Ishikawa (cell line): Measurements from ENCODE around the gene ACP6.

Experiments
- CEBPB ChIP-seq: IDR thresholded peaks from 2 replicates; pipeline ENCODE4 v1.6.1; 2012
- CREB1 ChIP-seq: IDR thresholded peaks from 2 replicates; pipeline ENCODE4 v1.6.1; 2012; ENCODE audit warnings: low read depth
- EGR1 ChIP-seq: IDR thresholded peaks from 2 replicates; pipeline ENCODE4 v1.6.1; 2012
- EP300 ChIP-seq: IDR thresholded peaks from 2 replicates; pipeline ENCODE4 v1.6.1; 2012; ENCODE audit warnings: borderline replicate concordance
- FOXM1 ChIP-seq: IDR thresholded peaks from 2 replicates; pipeline ENCODE4 v1.6.1; 2012; ENCODE audit warnings: low read depth, borderline replicate concordance
- NFIC ChIP-seq: IDR thresholded peaks from 2 replicates; pipeline ENCODE4 v1.6.1; 2012
- RAD21 ChIP-seq: IDR thresholded peaks from 2 replicates; pipeline ENCODE4 v1.6.1; 2012; ENCODE audit warnings: low read depth
- TAF1 ChIP-seq: IDR thresholded peaks from 2 replicates; pipeline ENCODE4 v1.6.1; 2012; ENCODE audit warnings: low read depth, mild to moderate bottlenecking
- TCF12 ChIP-seq: IDR thresholded peaks from 2 replicates; pipeline ENCODE4 v1.6.1; 2012; ENCODE audit warnings: low read depth
- TEAD4 ChIP-seq: IDR thresholded peaks from 2 replicates; pipeline ENCODE4 v1.6.1; 2012
- YY1 ChIP-seq: IDR thresholded peaks from 2 replicates; pipeline ENCODE4 v1.6.1; 2012; ENCODE audit warnings: low read depth
- ZBTB7A ChIP-seq: IDR thresholded peaks from 2 replicates; pipeline ENCODE4 v1.6.1; 2012; ENCODE audit warnings: low read depth
- TF ChIP-seq, protein P1 (sequence below): IDR thresholded peaks from 2 replicates; pipeline ENCODE4 v1.6.1; 2012
- TF ChIP-seq, protein P2 (sequence below): IDR thresholded peaks from 2 replicates; pipeline ENCODE4 v1.6.1; 2012
- TF ChIP-seq, protein P3 (sequence below): IDR thresholded peaks from 2 replicates; pipeline ENCODE4 v1.6.1; 2012; ENCODE audit warnings: low read depth, mild to moderate bottlenecking

ACP6 gene

DNA sequence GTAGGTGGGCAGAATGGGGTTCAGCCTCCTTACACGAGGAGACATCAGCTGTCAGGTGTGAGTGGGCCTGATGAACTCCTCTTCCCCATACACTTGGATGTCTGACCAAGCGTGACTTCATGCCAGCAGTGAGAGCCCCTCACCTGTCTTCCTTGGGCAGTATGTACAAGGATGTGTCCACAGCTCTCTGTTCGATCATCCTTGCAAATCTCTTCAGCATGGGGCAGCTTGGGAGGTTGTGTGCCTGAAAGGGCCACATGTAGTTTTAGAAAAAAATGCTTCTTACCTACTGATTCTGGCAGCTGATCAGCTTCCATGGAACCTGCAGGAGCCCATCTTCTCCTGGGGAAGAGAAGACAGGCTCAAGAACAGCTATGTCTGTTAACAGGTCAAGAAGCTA lies 18.0 kb downstream of the ACP6 start:
- TF ChIP-seq TEAD4 (no peak), TAF1 (no peak), NFIC (no peak), ZBTB7A (no peak), TCF12 (no peak), CEBPB (no peak), EP300 (no peak)
- TF ChIP-seq, protein P1, sequence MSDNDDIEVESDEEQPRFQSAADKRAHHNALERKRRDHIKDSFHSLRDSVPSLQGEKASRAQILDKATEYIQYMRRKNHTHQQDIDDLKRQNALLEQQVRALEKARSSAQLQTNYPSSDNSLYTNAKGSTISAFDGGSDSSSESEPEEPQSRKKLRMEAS: peak; percentile 43; the same call in 1 of the 2 replicates
- TF ChIP-seq, protein P2, sequence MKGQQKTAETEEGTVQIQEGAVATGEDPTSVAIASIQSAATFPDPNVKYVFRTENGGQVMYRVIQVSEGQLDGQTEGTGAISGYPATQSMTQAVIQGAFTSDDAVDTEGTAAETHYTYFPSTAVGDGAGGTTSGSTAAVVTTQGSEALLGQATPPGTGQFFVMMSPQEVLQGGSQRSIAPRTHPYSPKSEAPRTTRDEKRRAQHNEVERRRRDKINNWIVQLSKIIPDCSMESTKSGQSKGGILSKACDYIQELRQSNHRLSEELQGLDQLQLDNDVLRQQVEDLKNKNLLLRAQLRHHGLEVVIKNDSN: no peak

DNA sequence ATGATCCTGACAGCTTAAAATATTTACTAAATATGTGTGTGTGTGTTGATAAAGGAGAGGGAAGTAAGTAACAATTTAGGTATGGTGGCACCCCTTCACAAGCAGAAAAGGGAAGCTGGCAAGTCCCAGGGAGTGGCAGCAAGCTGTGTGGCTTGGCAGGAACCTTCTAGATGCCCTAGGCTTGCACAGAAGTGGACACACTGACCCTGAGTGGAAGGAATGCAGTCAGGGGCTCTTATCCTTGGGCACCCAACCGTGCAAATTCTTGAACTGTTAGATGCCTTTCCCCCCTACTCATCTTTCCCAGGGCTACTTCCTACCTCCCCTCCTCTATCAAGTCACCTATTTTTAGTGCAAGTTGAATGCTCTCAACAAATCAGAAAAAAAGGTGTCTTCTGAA lies 18.9 kb downstream of the ACP6 start:
- peak; percentile 94 for TF ChIP-seq TEAD4
- TF ChIP-seq NFIC: peak; percentile 38; the same call in 1 of the 2 replicates
- TF ChIP-seq TAF1: no peak
- TF ChIP-seq YY1: no peak
- TF ChIP-seq TCF12: peak; percentile 58
- TF ChIP-seq CREB1: no peak
- TF ChIP-seq, protein P3, sequence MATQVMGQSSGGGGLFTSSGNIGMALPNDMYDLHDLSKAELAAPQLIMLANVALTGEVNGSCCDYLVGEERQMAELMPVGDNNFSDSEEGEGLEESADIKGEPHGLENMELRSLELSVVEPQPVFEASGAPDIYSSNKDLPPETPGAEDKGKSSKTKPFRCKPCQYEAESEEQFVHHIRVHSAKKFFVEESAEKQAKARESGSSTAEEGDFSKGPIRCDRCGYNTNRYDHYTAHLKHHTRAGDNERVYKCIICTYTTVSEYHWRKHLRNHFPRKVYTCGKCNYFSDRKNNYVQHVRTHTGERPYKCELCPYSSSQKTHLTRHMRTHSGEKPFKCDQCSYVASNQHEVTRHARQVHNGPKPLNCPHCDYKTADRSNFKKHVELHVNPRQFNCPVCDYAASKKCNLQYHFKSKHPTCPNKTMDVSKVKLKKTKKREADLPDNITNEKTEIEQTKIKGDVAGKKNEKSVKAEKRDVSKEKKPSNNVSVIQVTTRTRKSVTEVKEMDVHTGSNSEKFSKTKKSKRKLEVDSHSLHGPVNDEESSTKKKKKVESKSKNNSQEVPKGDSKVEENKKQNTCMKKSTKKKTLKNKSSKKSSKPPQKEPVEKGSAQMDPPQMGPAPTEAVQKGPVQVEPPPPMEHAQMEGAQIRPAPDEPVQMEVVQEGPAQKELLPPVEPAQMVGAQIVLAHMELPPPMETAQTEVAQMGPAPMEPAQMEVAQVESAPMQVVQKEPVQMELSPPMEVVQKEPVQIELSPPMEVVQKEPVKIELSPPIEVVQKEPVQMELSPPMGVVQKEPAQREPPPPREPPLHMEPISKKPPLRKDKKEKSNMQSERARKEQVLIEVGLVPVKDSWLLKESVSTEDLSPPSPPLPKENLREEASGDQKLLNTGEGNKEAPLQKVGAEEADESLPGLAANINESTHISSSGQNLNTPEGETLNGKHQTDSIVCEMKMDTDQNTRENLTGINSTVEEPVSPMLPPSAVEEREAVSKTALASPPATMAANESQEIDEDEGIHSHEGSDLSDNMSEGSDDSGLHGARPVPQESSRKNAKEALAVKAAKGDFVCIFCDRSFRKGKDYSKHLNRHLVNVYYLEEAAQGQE: no peak
- TF ChIP-seq EP300: peak; percentile 81
- TF ChIP-seq, protein P1: no peak
- peak; percentile 13; the same call in 1 of the 2 replicates for TF ChIP-seq RAD21
- TF ChIP-seq EGR1: no peak
- TF ChIP-seq ZBTB7A: no peak
- TF ChIP-seq, protein P2: no peak
- peak; percentile 19; the same call in 1 of the 2 replicates for TF ChIP-seq FOXM1
- TF ChIP-seq CEBPB: no peak

DNA sequence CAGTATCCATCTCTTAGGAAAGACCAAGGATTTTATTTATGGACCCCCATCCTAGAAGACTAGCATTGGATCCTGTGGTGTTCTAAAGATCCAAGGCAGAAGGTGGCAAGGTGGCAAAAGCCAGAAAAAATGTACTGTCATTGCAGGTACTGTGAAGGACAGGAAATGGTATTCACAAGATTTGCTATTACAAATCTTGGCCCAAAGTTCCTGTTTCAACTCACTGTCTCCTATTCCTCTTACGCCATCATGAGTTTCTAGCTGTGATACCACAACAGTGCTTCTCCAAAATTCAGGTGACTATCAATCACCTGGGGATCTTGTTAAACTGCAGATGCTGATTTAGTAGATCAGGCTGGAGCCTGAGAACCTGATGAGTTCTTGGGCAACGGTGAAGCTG lies 21.4 kb downstream of the ACP6 start:
- TF ChIP-seq CREB1: no peak
- TF ChIP-seq NFIC: no peak
- no peak for TF ChIP-seq YY1
- TF ChIP-seq, protein P1: no peak
- no peak for TF ChIP-seq RAD21
- no peak for TF ChIP-seq EGR1
- no peak for TF ChIP-seq CEBPB
- no peak for TF ChIP-seq TAF1

DNA sequence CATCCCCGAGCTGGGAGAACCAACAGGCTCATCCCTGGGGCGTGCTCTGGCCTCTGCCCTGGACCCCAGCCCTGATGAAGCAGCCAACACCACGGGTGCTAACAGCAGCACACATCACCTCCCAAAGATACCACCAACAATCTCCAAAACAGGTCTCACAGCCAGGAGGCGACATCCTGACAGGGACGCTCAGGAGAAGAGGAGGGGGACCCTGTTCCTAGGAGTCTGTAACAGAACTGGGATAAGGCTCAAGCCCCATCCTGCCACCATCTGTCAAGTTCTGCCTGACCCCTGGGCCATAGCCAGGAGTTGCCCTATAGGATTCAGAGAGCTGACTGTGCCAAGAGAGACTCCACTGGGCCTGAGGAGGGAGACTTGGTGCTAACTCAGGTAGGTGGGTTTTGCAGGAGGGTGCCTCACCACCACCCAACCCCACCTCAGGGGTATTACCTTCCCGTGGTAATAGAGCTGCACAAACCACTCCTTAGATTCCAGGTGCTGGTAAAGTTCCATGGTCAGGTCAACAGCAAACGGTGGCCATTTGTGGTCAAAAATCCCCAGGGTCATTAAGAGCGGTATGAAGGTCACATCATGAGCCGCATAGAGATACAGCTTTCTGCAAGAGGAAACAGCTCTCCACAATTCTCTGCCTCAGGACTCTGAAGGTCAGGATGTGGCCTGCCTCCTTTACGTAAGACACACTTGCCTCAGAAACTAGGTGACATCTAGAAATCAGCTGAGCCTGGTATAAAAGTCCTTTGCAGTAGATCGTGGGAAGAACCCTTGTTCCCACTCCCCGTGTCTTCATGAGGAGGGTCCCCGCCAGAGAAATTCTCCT lies 22.3 kb downstream of the ACP6 start:
- TF ChIP-seq RAD21: no peak
- TF ChIP-seq CREB1: no peak
- TF ChIP-seq NFIC: no peak
- TF ChIP-seq TEAD4: no peak
- TF ChIP-seq, protein P2: no peak
- no peak for TF ChIP-seq FOXM1
- TF ChIP-seq TCF12: no peak
- TF ChIP-seq EP300: no peak
- no peak for TF ChIP-seq CEBPB

DNA sequence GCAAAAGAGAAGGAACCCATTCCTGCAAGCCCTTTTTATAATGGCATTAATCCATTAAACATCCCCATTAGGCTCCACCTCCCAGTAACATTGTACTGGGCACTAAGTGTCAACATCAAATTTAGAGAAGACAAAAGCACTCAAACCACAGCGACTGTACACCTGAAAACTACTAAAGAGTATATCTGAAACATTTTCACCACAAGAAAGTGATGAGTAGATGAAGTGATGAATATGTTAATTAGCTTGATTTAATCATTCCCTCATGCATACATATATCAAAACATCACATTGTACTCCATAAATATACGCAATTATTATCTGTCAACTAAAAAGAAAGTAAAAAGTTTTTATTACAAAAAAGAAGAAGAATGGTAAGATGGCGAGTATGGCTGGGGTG lies 26.4 kb downstream of the ACP6 start:
- no peak for TF ChIP-seq YY1
- no peak for TF ChIP-seq EGR1
- no peak for TF ChIP-seq FOXM1
- no peak for TF ChIP-seq TAF1
- no peak for TF ChIP-seq ZBTB7A
- no peak for TF ChIP-seq EP300
- TF ChIP-seq TEAD4: no peak
- no peak for TF ChIP-seq RAD21
- no peak for TF ChIP-seq TCF12
- TF ChIP-seq CEBPB: no peak
- TF ChIP-seq NFIC: no peak
- no peak for TF ChIP-seq CREB1
- TF ChIP-seq, protein P2: no peak
- TF ChIP-seq, protein P1: no peak
- TF ChIP-seq, protein P3: no peak
